Parathyroid adenoma (tissue), 2 donors: ENCODE data around the gene PRKCA.

Experiments used
- H2AFZ ChIP-seq: fragments of 300-600 bp; sonication (generic); one replicate; pipeline ENCODE4 v1.7.0; 2017; ENCODE audit warnings: antibody characterized with exemption, mild to moderate bottlenecking
- H3K27ac ChIP-seq: fragments of 300-600 bp; sonication (generic); one replicate; pipeline ENCODE4 v1.7.0; 2017
- H3K27me3 ChIP-seq: fragments of 300-600 bp; sonication (generic); one replicate; pipeline ENCODE4 v1.7.0; 2017; ENCODE audit warnings: low read length; ENCODE audit not compliant: control insufficient read depth, insufficient read depth
- H3K36me3 ChIP-seq: fragments of 300-600 bp; sonication (generic); one replicate; pipeline ENCODE4 v1.7.0; 2017; ENCODE audit warnings: low read length; ENCODE audit not compliant: control insufficient read depth, insufficient read depth
- H3K4me1 ChIP-seq: fragments of 300-600 bp; sonication (generic); one replicate; pipeline ENCODE4 v1.7.0; 2017; ENCODE audit warnings: control low read depth
- H3K4me2 ChIP-seq: fragments of 300-600 bp; sonication (generic); one replicate; pipeline ENCODE4 v1.7.0; 2017; ENCODE audit warnings: low read length
- H3K4me3 ChIP-seq: fragments of 300-600 bp; sonication (generic); one replicate; pipeline ENCODE4 v1.7.0; 2017; ENCODE audit warnings: low read depth, low read length
- H3K79me2 ChIP-seq: fragments of 300-600 bp; sonication (generic); one replicate; pipeline ENCODE4 v1.7.0; 2017; ENCODE audit warnings: control low read depth
- H3K9ac ChIP-seq: fragments of 300-600 bp; sonication (generic); one replicate; pipeline ENCODE4 v1.7.0; 2017; ENCODE audit warnings: mild to moderate bottlenecking
- H3K9me3 ChIP-seq: fragments of 300-600 bp; sonication (generic); one replicate; pipeline ENCODE4 v1.7.0; 2017; ENCODE audit warnings: low read length; ENCODE audit not compliant: control insufficient read depth
- TF ChIP-seq, protein P1 (sequence below): fragments of 300-600 bp; sonication (generic); IDR thresholded peaks from one replicate; pipeline ENCODE4 v1.7.0; 2017; ENCODE audit warnings: antibody characterized with exemption, mild to moderate bottlenecking
- donor health status: primary hyperparathyroidism.

PRKCA gene

DNA sequence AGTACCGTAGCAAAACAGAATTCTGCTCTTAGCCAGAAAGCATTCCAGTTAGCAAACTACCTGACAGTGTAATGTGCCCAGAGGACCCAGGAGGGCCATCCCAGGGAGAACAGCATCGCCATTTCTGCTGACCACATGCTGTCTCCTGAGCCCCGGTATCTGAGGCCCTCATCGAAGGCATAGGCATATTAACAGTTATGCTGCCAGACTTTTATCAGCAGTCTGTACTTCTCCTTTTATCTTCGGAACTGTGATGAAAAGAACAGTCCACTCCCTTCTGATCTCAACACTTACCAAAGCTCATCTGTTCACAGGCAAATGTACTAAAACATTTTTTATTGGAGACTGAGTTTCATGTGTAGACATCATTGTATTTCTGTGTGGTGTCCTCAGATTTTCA lies 236.4 kb downstream of the PRKCA start:
- no peak overlapping the region for H3K9ac ChIP-seq

DNA sequence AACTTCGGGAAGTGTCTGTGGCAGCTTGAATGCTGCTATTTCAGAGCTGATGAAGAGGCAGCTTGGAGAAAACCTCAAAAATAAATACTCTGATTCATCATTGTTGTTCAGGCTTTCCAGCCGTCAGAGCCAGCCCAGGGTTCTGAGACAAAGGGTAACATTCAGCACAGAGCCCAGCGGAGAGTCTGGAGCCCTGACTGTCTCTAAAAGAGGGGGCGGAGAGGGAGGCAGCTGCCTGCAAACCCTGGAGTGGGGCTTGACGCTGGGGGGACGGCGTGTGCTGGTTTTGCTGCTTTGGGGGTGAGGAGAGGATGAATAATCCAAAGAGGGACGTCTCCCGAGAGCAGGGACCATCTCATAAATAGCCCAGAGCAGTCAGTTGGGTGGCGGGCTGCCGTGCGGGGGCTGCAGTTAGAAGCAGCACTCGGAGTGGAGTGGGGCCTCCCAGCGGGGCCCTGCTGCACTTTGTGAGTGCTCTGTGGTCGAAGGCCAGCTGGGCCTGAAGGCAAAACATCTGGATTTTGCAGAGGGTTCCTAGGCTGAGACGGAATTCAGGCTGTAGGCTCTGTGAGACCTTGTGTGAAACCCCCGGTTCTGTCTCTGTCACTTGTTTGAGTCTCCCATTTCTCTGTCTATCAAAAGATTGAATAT lies 237.8 kb downstream of the PRKCA start:
- Histone ChIP-seq H3K9ac (no peak overlapping the region), H3K4me3 (no peak overlapping the region), H3K27ac (no peak overlapping the region), H3K9me3 (no peaks in the 10 kb centered on the region), H3K4me1 (no peaks in the 10 kb centered on the region), H3K27me3 (no peaks in the 10 kb centered on the region), H3K36me3 (no peaks in the 10 kb centered on the region), H3K4me2 (no peak overlapping the region), H2AFZ (no peak overlapping the region), H3K79me2 (no peaks in the 10 kb centered on the region)
- TF ChIP-seq, protein P1, sequence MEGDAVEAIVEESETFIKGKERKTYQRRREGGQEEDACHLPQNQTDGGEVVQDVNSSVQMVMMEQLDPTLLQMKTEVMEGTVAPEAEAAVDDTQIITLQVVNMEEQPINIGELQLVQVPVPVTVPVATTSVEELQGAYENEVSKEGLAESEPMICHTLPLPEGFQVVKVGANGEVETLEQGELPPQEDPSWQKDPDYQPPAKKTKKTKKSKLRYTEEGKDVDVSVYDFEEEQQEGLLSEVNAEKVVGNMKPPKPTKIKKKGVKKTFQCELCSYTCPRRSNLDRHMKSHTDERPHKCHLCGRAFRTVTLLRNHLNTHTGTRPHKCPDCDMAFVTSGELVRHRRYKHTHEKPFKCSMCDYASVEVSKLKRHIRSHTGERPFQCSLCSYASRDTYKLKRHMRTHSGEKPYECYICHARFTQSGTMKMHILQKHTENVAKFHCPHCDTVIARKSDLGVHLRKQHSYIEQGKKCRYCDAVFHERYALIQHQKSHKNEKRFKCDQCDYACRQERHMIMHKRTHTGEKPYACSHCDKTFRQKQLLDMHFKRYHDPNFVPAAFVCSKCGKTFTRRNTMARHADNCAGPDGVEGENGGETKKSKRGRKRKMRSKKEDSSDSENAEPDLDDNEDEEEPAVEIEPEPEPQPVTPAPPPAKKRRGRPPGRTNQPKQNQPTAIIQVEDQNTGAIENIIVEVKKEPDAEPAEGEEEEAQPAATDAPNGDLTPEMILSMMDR = no peak

More for the DNA sequence above, 236.4 kb downstream of the PRKCA start:
- H3K27ac ChIP-seq = no peak overlapping the region
- no peak overlapping the region for H3K4me2 ChIP-seq
- no peak overlapping the region for H2AFZ ChIP-seq
- H3K9me3 ChIP-seq = no peaks in the 10 kb centered on the region
- no peak overlapping the region for H3K4me3 ChIP-seq
- no peaks in the 10 kb centered on the region for H3K4me1 ChIP-seq
- TF ChIP-seq, protein P1 = no peak
- H3K27me3 ChIP-seq = no peaks in the 10 kb centered on the region
- H3K36me3 ChIP-seq = no peaks in the 10 kb centered on the region
- no peaks in the 10 kb centered on the region for H3K79me2 ChIP-seq

GRCh38 chr17:66541461-66542128 lies 239.2 kb downstream of the PRKCA start:
- Histone ChIP-seq H3K9ac (no peak overlapping the region), H3K27me3 (no peaks in the 10 kb centered on the region), H3K4me3 (no peak overlapping the region), H2AFZ (no peak overlapping the region), H3K27ac (no peak overlapping the region), H3K4me2 (no peak overlapping the region), H3K9me3 (no peaks in the 10 kb centered on the region), H3K4me1 (no peaks in the 10 kb centered on the region), H3K79me2 (no peaks in the 10 kb centered on the region), H3K36me3 (no peaks in the 10 kb centered on the region)
- TF ChIP-seq, protein P1 = no peak

- Histone ChIP-seq H3K9ac (no peak overlapping the region), H3K4me1 (no peaks in the 10 kb centered on the region), H3K27ac (no peak overlapping the region)
Measured at GRCh38 chr17:66542129-66542966, 239.9 kb downstream of the PRKCA start.

More at GRCh38 chr17:66542129-66542966, 239.9 kb downstream of the PRKCA start:
- H3K9me3 ChIP-seq = no peaks in the 10 kb centered on the region
- H2AFZ ChIP-seq = no peak overlapping the region
- H3K36me3 ChIP-seq = no peaks in the 10 kb centered on the region
- no peaks in the 10 kb centered on the region for H3K27me3 ChIP-seq
- H3K4me2 ChIP-seq = no peak overlapping the region
- H3K4me3 ChIP-seq = no peak overlapping the region
- no peaks in the 10 kb centered on the region for H3K79me2 ChIP-seq
- TF ChIP-seq, protein P1 = no peak
